Kidney (tissue), 14 donors: ENCODE data around the gene CD37. TPM values are rescaled to one million over a fixed set of nuclear protein-coding genes. Genes with fewer than 3 reads are reported as not detected.
A peak's percentile ranks its signal among the peaks of the same experiment; 100 is the strongest.

Experiments
- DNase-seq, 5 donors: peaks; one replicate each; pipeline ENCODE4 v3.0.0-alpha.2; 2013 to 2020
- FAIRE-seq: peaks from 2 replicates; lab custom pipeline; 2012; peaks lifted over from hg19 to GRCh38; lab: Jason Lieb, UNC
- H3K27ac ChIP-seq, 2 donors: one replicate each; pipeline ENCODE4 v1.7.0; 2013; ENCODE audit warnings: low read depth in 2 of 2, low read length in 2 of 2, inconsistent platforms in 1 of 2
- H3K27me3 ChIP-seq: one replicate; pipeline ENCODE4 v1.7.1; 2013; ENCODE audit warnings: low read length, inconsistent platforms; ENCODE audit not compliant: control insufficient read depth, insufficient read depth
- H3K36me3 ChIP-seq, 3 donors: one replicate each; pipeline versions ENCODE4 v1.7.0 to v1.7.1; 2013; ENCODE audit warnings: low read length in 3 of 3, control low read depth in 1 of 3, inconsistent platforms in 1 of 3; ENCODE audit not compliant: insufficient read depth in 3 of 3, control insufficient read depth in 2 of 3
- H3K4me1 ChIP-seq, 3 donors: one replicate each; pipeline versions ENCODE4 v1.7.0 to v1.7.1; 2013; ENCODE audit warnings: low read length in 3 of 3, inconsistent platforms in 1 of 3, low read depth in 1 of 3; ENCODE audit not compliant: control insufficient read depth in 2 of 3, insufficient read depth in 2 of 3
- H3K4me3 ChIP-seq, 3 donors: one replicate each; pipeline versions ENCODE4 v1.7.0 to v1.8.1; 2013; ENCODE audit warnings: low read length in 3 of 3, control low read depth in 1 of 3, inconsistent platforms in 1 of 3
- H3K9ac ChIP-seq, 3 donors: one replicate each; pipeline versions ENCODE4 v1.7.0 to v1.7.1; 2013; ENCODE audit warnings: low read length in 3 of 3, control low read depth in 1 of 3, inconsistent platforms in 1 of 3
- H3K9me3 ChIP-seq, 3 donors: one replicate each; pipeline versions ENCODE4 v1.7.0 to v1.7.1; 2013; ENCODE audit warnings: low read length in 3 of 3, control low read depth in 1 of 3, inconsistent platforms in 1 of 3; ENCODE audit not compliant: control insufficient read depth in 2 of 3, insufficient read depth in 1 of 3
- CTCF ChIP-seq: IDR thresholded peaks from 3 replicates; pipeline ENCODE4 v1.5.1; 2012; ENCODE audit warnings: mild to moderate bottlenecking, moderate library complexity, borderline replicate concordance; ENCODE audit not compliant: insufficient read depth; ENCODE audit errors: extremely low read depth
- intact Hi-C: fragments of 100-400 bp; cut with DNase I; formaldehyde crosslinking; loops from one replicate; pipeline ENCODE4 v1.11.1; 2022
- polyA plus RNA-seq: library from polyadenylated mRNA; stranded (reverse); fragments of 350-450 nt; fragmentation: Illumina TruSeq; extraction: RNeasy Lipid Tissue Mini Kit (QIAGEN cat#74804); gene quantifications from one replicate; pipeline ENCODE4 v1.2.3, GENCODE V29; 2014; ENCODE audit warnings: low read depth, low replicate concordance; ENCODE audit not compliant: insufficient read depth
- total RNA-seq: library from RNA; stranded (reverse); fragmentation: NEBNext Ultra II Directional; extraction: Animal tissue kit (Norgen Biotek cat#: 25700); gene quantifications from one replicate; pipeline ENCODE4 v1.2.1, GENCODE V29; 2021
- donor health status: control.
- donor health status: control.
- donor health status: control.
- donor health status: control.
- donor health status: control.
- donor health status: DM: yes; HTN: yes; CAD: no.
- donor health status: Normal renal cell carcinoma (clear cell type).

CD37 gene
- total and polyA plus RNA-seq, 2 donors from 2014 or later, result 3.8 to 35.7 TPM

- no peaks in the 10 kb centered on the region for H3K9me3 ChIP-seq
- H3K4me3 ChIP-seq, result no peak overlapping the region
- DNase-seq (peak in 1 of 5 donors; percentile 62), FAIRE-seq (no peak)
- H3K27me3 ChIP-seq, result no peaks in the 10 kb centered on the region
- no peak for TF ChIP-seq CTCF
- peaks cover 0 to 6% (median 4%) of the 10 kb centered on the region in 3 donors for H3K36me3 ChIP-seq
- peak overlapping the region; percentile 96 to 97 for H3K27ac ChIP-seq
- intact Hi-C loops, result no loop called here
- no peak overlapping the region for H3K9ac ChIP-seq
- peaks cover 0 to 14% (median 0%) of the 10 kb centered on the region in 3 donors for H3K4me1 ChIP-seq
These were observed 5.9 kb downstream of the CD37 start for GRCh38 chr19:49340865-49341718.

- FAIRE-seq (no peak), DNase-seq (peak in 1 of 5 donors; percentile 31)
- no peak overlapping the region for H3K27ac ChIP-seq
- H3K27me3 ChIP-seq, result no peaks in the 10 kb centered on the region
- no peak overlapping the region for H3K9ac ChIP-seq
- intact Hi-C loops, result no loop called here
- peaks cover 0 to 7% (median 6%) of the 10 kb centered on the region in 3 donors for H3K36me3 ChIP-seq
- no peak overlapping the region for H3K4me3 ChIP-seq
- no peak for TF ChIP-seq CTCF
- H3K4me1 ChIP-seq, result peaks cover 0 to 14% (median 0%) of the 10 kb centered on the region in 3 donors
- H3K9me3 ChIP-seq, result no peaks in the 10 kb centered on the region
These were observed 7.1 kb downstream of the CD37 start for GRCh38 chr19:49342291-49342721.

- DNase-seq, result peak in 1 of 5 donors; percentile 42
- Histone ChIP-seq H3K36me3 (peaks cover 0 to 9% (median 6%) of the 10 kb centered on the region in 3 donors), H3K4me3 (no peak overlapping the region)
These were observed 7.9 kb downstream of the CD37 start for GRCh38 chr19:49343123-49343522.

More at GRCh38 chr19:49343123-49343522, 7.9 kb downstream of the CD37 start:
- Histone ChIP-seq H3K27ac (no peak overlapping the region), H3K9me3 (no peaks in the 10 kb centered on the region), H3K4me1 (peaks cover 0 to 14% (median 0%) of the 10 kb centered on the region in 3 donors), H3K27me3 (no peaks in the 10 kb centered on the region), H3K9ac (no peak overlapping the region)
- FAIRE-seq, result no peak
- intact Hi-C loops, result no loop called here
- no peak for TF ChIP-seq CTCF
